Smooth muscle cell (in vitro differentiated cells): Measurements from ENCODE around the gene PLSCR5. TPM values are rescaled to one million over a fixed set of nuclear protein-coding genes. Genes with fewer than 3 reads are reported as not detected.

Experiments used
- DNase-seq: peaks from one replicate; lab custom pipeline; 2025; ENCODE audit not compliant: unreplicated experiment; lab: John Stamatoyannopoulos, UW
- H2AFZ ChIP-seq: fragments of 200-600 bp; sonication (generic); 2 replicates; pipeline ENCODE4 v1.6.0; 2016; ENCODE audit warnings: antibody characterized with exemption, low read depth, mild to moderate bottlenecking
- H3F3A ChIP-seq: fragments of 200-600 bp; sonication (generic); 2 replicates; pipeline ENCODE4 v1.6.0; 2017; ENCODE audit warnings: antibody characterized with exemption, low read depth
- H3K27ac ChIP-seq: fragments of 200-600 bp; sonication (generic); 2 replicates; pipeline ENCODE4 v1.5.1; 2016; ENCODE audit warnings: low read depth, mild to moderate bottlenecking
- H3K27me3 ChIP-seq: fragments of 200-600 bp; sonication (generic); 2 replicates; pipeline ENCODE4 v1.6.1; 2016; ENCODE audit warnings: low read depth, mild to moderate bottlenecking
- H3K36me3 ChIP-seq: fragments of 200-600 bp; sonication (generic); 2 replicates; pipeline ENCODE4 v1.5.1; 2016; ENCODE audit warnings: low read depth
- H3K4me1 ChIP-seq: fragments of 200-600 bp; sonication (generic); 2 replicates; pipeline ENCODE4 v1.5.1; 2016; ENCODE audit warnings: low read depth
- H3K4me2 ChIP-seq: fragments of 200-600 bp; sonication (generic); 2 replicates; pipeline ENCODE4 v1.6.0; 2016; ENCODE audit warnings: mild to moderate bottlenecking
- H3K4me3 ChIP-seq: fragments of 200-600 bp; sonication (generic); 2 replicates; pipeline ENCODE4 v1.5.1; 2016; ENCODE audit warnings: mild to moderate bottlenecking
- H3K79me2 ChIP-seq: fragments of 200-600 bp; sonication (generic); 2 replicates; pipeline ENCODE4 v1.6.0; 2016; ENCODE audit warnings: low read depth, mild to moderate bottlenecking
- H3K9ac ChIP-seq: fragments of 200-600 bp; sonication (generic); 2 replicates; pipeline ENCODE4 v1.6.0; 2016; ENCODE audit warnings: low read depth
- H3K9me3 ChIP-seq: fragments of 200-600 bp; sonication (generic); replicated peaks from 2 replicates; pipeline ENCODE4 v1.5.1; 2016; ENCODE audit warnings: low read depth
- H4K20me1 ChIP-seq: fragments of 200-600 bp; sonication (generic); 2 replicates; pipeline ENCODE4 v1.6.0; 2016; ENCODE audit warnings: low read depth
- CTCF ChIP-seq: fragments of 200-600 bp; sonication (generic); IDR thresholded peaks from 2 replicates; pipeline ENCODE4 v1.5.1; 2017; ENCODE audit warnings: borderline replicate concordance, mild to moderate bottlenecking, antibody characterized with exemption; ENCODE audit not compliant: insufficient read depth, poor library complexity, severe bottlenecking
- WGBS: methylation state at CpG from one replicate; pipeline ENCODE4 v1.1.7; 2016; ENCODE audit warnings: low lambda C conversion rate; 5-methylcytosine and 5-hydroxymethylcytosine counted together
- polyA plus RNA-seq: library from polyadenylated mRNA; unstranded; fragments of >200 nt; fragmentation: Nextera tagmentation; extraction: Ambion mirVana; gene quantifications from 2 replicates; pipeline ENCODE4 v1.2.1, GENCODE V29; 2016
- small RNA-seq: library from RNA; depleted of rRNA; stranded (forward); fragments of <200 nt; gene quantifications from one replicate; pipeline ENCODE3, GENCODE V24; 2014
- total RNA-seq: library from RNA; depleted of rRNA; stranded (reverse); fragments of >200 nt; gene quantifications from 2 replicates; pipeline ENCODE4 v1.2.3, GENCODE V29; 2014

PLSCR5 gene
- total and polyA plus RNA-seq, 2 experiments from 2014 or later = 0.49 TPM; not detected in 1

GRCh38 chr3:146537603-146538002 is 67.5 kb downstream of the PLSCR5 start:
- Histone ChIP-seq H3K4me2 (no peak overlapping the region), H3K9me3 (no peaks in the 10 kb centered on the region), H4K20me1 (no peaks in the 10 kb centered on the region), H3K4me1 (peaks cover 4% of the 10 kb centered on the region), H3K27ac (no peak overlapping the region), H3K27me3 (no peaks in the 10 kb centered on the region), H2AFZ (no peak overlapping the region), H3K79me2 (peaks cover 47% of the 10 kb centered on the region), H3K36me3 (no peaks in the 10 kb centered on the region), H3K9ac (no peak overlapping the region), H3K4me3 (no peak overlapping the region), H3F3A (peaks cover 3% of the 10 kb centered on the region)
- 42% methylated on average over 3 of the region's 3 CpGs for WGBS
- no peak for DNase-seq
- TF ChIP-seq CTCF = no peak

- Histone ChIP-seq H3K79me2 (peaks cover 43% of the 10 kb centered on the region), H3K4me3 (no peak overlapping the region), H4K20me1 (no peaks in the 10 kb centered on the region), H2AFZ (no peak overlapping the region), H3K9ac (no peak overlapping the region), H3K27me3 (no peaks in the 10 kb centered on the region), H3K4me2 (no peak overlapping the region), H3K9me3 (no peaks in the 10 kb centered on the region), H3F3A (peaks cover 3% of the 10 kb centered on the region), H3K36me3 (no peaks in the 10 kb centered on the region), H3K27ac (peak overlapping the region; percentile 12), H3K4me1 (peaks cover 4% of the 10 kb centered on the region)
- TF ChIP-seq CTCF = no peak
- DNase-seq = no peak
Measured at GRCh38 chr3:146536681-146537080, 68.5 kb downstream of the PLSCR5 start.

Small RNA genes within 50 kb of the gene (small RNA-seq; reads per million reads assigned to genes)
- 0.11 reads per million for gene RNU6-428P

Other genes starting within 250 kb of the PLSCR5 start
- 0.58 TPM in 1 of 2 replicates, not detected in the other for gene PLSCR2, start 135.8 kb downstream of the PLSCR5 start, total RNA-seq
- not detected in 2 replicates for gene PLSCR2, start 135.8 kb downstream of the PLSCR5 start, polyA plus RNA-seq
- 36.7 and 58.4 TPM in 2 replicates for gene PLSCR1, start 60.7 kb downstream of the PLSCR5 start, total RNA-seq
- gene PLSCR1, start 60.7 kb downstream of the PLSCR5 start, polyA plus RNA-seq = 21.6 and 21.8 TPM in 2 replicates